Measurements from ENCODE around the gene CGNL1.

The CGNL1 gene

DNA sequence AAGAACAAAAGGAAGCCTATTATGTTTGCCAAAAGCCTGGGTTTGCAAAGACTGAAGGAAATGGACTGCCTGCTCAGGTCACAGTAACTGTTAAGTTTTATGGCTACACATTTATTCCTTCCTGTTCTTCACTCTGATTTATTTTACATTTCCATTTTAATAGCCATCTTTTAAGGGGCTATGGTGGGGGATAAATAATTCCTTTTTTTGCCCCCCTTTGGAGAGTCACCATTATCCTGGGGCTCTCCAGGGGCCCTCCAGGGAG, 161.9 kb downstream of the CGNL1 start:
- Histone ChIP-seq H3K27me3 (ENCODE audit: insufficient read depth, poor library complexity, severe bottlenecking) (no peaks in the 10 kb centered on the region), H3K4me3 (replicated peaks; ENCODE audit: insufficient read depth, low read length) (no peak overlapping the region), H3K27ac (replicated peaks) (no peak overlapping the region)
- DNase-seq (ENCODE audit: low read depth in 1 of 2, low spot score in 1 of 2): no peak
- TF ChIP-seq POLR2AphosphoS5 (IDR thresholded peaks at IDR 0.05; ENCODE audit: low read depth) (no peak), REST (IDR thresholded peaks at IDR 0.05; ENCODE audit: insufficient replicate concordance, low read depth) (no peak), GABPA (IDR thresholded peaks at IDR 0.05; ENCODE audit: low read depth) (no peak), SPI1 (IDR thresholded peaks at IDR 0.05; ENCODE audit: borderline replicate concordance, low read depth) (no peak), CTCF (IDR thresholded peaks at IDR 0.05; ENCODE audit: insufficient read depth, low read length) (no peak)

DNA sequence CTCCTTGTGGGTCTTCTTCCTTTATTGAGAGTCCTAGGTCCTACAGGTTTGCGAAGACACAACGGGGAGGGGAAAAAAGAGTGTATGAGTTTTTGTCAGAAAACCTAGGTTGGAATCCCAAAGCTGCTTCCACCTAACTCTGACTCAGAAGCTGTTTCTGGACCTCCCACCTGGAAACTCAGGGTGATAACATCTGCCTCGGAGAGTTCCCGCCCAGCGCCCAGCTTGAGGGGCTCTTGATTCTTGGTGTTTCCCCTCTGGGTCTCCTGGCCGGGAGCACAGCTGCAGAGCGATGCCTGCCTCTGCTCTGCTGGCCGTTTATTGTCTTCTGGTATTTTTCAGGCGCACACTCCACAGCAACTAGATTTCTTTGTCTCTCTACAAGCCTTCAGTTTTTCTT, 162.5 kb downstream of the CGNL1 start:
- TF ChIP-seq SPI1 (IDR thresholded peaks at IDR 0.05; ENCODE audit: borderline replicate concordance, low read depth) (no peak), POLR2AphosphoS5 (IDR thresholded peaks at IDR 0.05; ENCODE audit: low read depth) (no peak), CTCF (IDR thresholded peaks at IDR 0.05; ENCODE audit: insufficient read depth, low read length) (no peak), REST (IDR thresholded peaks at IDR 0.05; ENCODE audit: insufficient replicate concordance, low read depth) (no peak), GABPA (IDR thresholded peaks at IDR 0.05; ENCODE audit: low read depth) (no peak)
- H3K4me3 ChIP-seq (replicated peaks; ENCODE audit: insufficient read depth, low read length): no peak overlapping the region
- no peak overlapping the region for H3K27ac ChIP-seq (replicated peaks)
- H3K27me3 ChIP-seq (ENCODE audit: insufficient read depth, poor library complexity, severe bottlenecking): no peaks in the 10 kb centered on the region
- no peak for DNase-seq (ENCODE audit: low read depth in 1 of 2, low spot score in 1 of 2)

DNA sequence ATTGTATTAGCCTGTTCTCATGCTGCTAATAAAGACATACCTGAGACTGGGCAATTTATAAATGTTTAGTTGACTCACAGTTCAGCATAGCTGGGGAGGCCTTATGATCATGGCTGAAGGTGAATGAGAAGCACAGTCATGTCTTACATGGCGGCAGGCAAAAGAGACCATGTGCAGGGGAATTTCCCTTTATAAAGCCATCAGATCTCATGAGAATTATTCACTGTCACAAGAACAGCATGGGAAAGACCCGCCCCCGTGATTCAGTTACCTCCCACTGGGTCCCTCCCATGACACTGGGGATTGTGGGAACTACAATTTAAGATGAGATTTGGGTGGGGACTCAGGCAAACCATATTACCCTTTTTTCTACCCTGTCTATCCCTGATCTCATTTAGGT, 163.9 kb downstream of the CGNL1 start:
- Histone ChIP-seq H3K4me3 (replicated peaks; ENCODE audit: insufficient read depth, low read length) (no peak overlapping the region), H3K27me3 (ENCODE audit: insufficient read depth, poor library complexity, severe bottlenecking) (no peaks in the 10 kb centered on the region), H3K27ac (replicated peaks) (no peak overlapping the region)
- TF ChIP-seq GABPA (IDR thresholded peaks at IDR 0.05; ENCODE audit: low read depth): no peak
- TF ChIP-seq POLR2AphosphoS5 (IDR thresholded peaks at IDR 0.05; ENCODE audit: low read depth): no peak
- TF ChIP-seq REST (IDR thresholded peaks at IDR 0.05; ENCODE audit: insufficient replicate concordance, low read depth): no peak
- no peak for TF ChIP-seq CTCF (IDR thresholded peaks at IDR 0.05; ENCODE audit: insufficient read depth, low read length)
- TF ChIP-seq SPI1 (IDR thresholded peaks at IDR 0.05; ENCODE audit: borderline replicate concordance, low read depth): no peak
- DNase-seq (ENCODE audit: low read depth in 1 of 2, low spot score in 1 of 2): no peak

Measured in HL-60 (cell line).